DMS114 treated with DMSO at 0.1 percent for 48 hours (cell line): ENCODE results near the gene LY86.
"Not testable (repeated sequence)": the region's sequence is repeated elsewhere in the genome, so short reads cannot be mapped to it uniquely, and the experiment has no call there.

ENCODE experiments used
- DNase-seq: peaks from one replicate; lab custom pipeline; 2025; ENCODE audit not compliant: unreplicated experiment; lab: John Stamatoyannopoulos, UW

LY86 gene

DNA sequence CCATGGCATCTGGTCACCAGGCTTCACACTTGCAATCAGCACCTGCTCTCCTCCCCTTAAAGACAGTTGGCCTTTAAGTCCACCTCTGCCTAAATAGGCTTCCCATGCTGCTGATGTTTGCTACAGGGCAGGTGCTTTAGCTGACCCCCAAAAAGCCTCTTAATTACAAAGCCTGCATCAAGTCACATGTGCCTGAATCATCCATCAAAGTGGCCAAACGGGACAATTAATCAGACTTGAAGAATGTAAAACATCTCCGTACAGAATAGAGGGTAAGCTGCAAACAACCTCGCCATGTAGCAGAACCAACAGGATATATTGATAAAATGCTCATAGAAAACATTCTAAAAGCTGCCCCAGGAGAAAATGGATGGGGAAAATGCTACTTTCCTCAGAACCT is 7.4 kb downstream of the LY86 start:
- DNase-seq, result no peak

- DNase-seq, result no peak
These were observed 8.2 kb downstream of the LY86 start for GRCh38 chr6:6596529-6597328.

DNA sequence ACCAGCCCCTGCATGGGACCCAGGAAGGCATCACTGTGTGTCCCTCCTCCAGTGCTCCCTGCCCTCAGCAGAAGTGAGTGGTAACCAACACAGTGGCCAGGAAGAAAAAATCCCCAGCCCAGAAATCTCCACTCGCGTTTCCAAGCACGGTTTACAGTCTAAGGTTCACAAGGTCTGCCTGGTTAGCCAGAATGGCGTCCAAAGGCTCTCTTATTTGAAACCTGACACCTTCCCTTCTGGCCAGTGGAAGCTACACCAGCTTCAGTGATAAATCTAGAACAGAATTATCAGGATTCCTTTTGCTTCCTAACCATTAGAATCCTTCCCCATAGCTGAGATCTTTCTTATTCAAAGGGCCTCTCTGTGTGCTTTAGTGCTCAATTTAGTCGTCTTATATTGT is 9.2 kb downstream of the LY86 start:
- DNase-seq, result no peak

DNA sequence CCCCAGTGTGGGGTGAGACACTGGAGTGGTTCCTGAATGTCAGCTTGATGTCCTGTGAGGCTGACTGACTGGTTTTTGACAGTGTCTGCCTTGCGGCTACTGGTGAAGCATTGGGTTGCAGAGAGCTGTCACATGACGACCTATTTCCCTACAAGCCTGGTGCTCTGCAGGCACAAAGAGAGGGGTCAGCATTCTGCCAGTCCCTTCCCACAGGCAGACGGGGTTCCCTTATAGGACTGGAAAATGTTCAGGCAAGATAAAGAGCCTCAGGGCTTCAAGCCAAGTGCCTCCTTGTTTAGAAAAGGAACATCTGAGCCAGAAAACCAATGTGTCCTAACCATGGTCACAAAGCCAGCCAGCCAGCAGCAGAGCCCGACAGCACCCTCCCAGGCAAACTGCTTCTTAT is 11.0 kb downstream of the LY86 start:
- DNase-seq, result no peak

- DNase-seq, result no peak
These were observed 12.4 kb downstream of the LY86 start for GRCh38 chr6:6600875-6601274.

DNA sequence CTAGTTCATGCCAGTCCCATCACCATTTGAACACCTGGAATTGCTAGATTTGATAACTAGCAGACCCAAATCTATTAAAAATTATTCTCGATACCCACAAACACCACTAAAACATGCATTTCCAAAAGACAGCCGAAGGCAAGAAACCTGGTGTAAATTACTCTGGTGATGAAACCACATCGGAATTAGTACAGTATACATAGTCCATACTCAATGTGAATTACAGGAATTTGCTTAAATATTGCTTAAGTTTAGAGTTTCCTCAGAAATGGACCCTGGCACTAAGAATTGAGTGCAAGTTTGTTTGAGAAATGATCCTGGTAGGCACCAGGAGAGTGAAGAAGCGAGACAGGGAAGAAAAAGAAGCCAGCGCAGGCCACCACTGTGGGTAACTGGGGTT is 13.7 kb downstream of the LY86 start:
- no peak for DNase-seq

DNA sequence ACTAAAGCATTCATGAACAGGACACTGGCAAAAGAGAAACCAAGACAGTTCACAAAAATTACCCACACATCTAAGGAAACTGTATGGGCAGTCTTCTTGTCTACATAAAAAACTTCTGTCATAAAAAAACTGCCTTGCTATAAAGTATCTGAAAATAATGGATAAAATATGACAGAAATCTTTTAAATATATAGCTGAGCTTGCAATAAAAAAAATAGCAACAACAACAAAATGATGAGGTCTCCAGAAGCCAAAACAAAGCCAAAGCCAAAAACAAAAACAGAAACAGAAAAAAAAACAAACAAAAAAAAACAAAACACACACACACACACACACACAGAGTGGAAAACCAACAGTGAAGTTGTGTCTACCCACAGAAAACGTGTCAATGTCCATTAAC is 14.8 kb downstream of the LY86 start:
- no peak for DNase-seq

DNA sequence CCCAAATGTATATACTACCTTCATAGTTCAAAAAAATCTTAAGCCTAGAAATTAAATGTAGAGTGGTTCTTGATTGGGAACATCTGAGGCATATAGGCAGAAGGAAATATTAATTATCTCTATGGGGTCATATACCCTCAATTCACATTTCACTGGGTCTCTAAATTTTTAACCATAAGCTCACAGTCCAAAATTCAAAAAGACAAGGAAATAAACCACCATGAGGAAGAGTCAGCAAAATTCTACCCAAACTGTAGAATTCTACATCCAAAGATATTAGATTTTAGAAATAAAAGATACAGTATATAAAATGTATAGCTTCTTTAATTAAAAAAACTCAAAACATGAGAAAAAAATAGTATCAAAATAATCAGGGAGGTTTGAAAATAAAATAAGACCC is 15.5 kb downstream of the LY86 start:
- DNase-seq, result no peak

DNA sequence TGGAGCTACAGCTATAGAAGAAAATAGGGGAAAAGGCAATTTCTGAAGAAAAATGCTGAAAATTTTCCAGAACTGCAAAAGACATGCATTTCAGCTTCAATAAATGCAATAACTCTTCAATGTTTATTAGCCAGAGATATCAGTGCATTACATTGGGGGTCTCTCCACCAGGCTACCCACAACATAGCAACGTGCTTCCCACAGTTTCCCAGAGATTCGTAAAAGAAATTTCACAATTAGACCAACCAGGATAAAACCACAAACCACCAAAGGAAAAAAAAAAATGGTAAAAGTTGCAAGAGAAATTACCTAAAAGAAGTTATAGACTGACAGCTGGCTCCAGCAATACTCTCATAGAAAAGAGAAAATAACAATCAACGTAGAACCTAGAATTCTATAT is 16.0 kb downstream of the LY86 start:
- DNase-seq, result no peak

DNA sequence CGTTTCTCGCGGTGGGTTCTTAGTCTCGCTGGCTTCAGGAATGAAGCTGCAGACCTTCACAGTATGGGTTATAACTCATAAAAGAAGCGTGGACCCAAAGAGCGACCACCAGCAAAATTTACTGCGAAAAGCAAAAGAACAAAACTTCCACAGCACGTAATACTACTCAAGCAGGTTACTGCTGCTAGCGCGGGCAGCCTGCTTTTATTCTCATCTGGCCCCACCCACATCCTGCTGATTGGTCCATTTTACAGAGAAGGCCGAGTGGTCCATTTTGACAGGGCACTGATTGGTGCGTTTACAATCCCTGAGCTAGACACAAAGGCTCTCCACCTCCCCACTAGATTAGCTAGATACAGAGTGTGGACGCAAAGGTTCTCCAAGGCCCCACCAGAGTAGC is 17.4 kb downstream of the LY86 start:
- no peak for DNase-seq

GRCh38 chr6:6606391-6607030 is 18.0 kb downstream of the LY86 start:
- not testable (repeated sequence) for DNase-seq

GRCh38 chr6:6609450-6609849 is 20.9 kb downstream of the LY86 start:
- no peak for DNase-seq

- DNase-seq, result no peak
These were observed 21.6 kb downstream of the LY86 start for GRCh38 chr6:6610031-6610591.

- DNase-seq, result no peak
These were observed 23.0 kb downstream of the LY86 start for GRCh38 chr6:6611486-6611885.

GRCh38 chr6:6612308-6612707 is 23.8 kb downstream of the LY86 start:
- DNase-seq, result no peak

- DNase-seq, result not testable (repeated sequence)
These were observed 24.7 kb downstream of the LY86 start for GRCh38 chr6:6613103-6613718.

GRCh38 chr6:6614096-6614982 is 25.8 kb downstream of the LY86 start:
- DNase-seq, result no peak

GRCh38 chr6:6614983-6615349 is 26.4 kb downstream of the LY86 start:
- no peak for DNase-seq

DNA sequence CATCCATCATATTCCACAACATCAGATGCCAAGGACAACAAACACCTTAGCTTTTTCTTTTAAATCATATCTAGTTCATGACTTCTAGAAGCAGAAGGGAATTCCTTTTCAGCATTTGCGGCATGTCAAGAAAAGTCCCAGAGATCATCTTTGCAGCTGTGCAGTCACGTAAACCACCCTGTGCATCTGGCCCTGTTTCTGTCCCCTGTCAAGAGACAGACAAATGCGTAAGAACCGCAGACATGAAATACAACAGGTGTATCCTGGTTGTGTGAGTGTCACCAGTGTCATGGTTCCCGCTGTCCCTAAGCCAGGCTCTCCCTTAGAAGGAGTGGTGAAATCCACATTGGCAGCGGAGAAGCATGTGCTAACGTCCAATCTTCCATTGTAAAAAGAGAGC is 28.1 kb downstream of the LY86 start:
- no peak for DNase-seq

DNA sequence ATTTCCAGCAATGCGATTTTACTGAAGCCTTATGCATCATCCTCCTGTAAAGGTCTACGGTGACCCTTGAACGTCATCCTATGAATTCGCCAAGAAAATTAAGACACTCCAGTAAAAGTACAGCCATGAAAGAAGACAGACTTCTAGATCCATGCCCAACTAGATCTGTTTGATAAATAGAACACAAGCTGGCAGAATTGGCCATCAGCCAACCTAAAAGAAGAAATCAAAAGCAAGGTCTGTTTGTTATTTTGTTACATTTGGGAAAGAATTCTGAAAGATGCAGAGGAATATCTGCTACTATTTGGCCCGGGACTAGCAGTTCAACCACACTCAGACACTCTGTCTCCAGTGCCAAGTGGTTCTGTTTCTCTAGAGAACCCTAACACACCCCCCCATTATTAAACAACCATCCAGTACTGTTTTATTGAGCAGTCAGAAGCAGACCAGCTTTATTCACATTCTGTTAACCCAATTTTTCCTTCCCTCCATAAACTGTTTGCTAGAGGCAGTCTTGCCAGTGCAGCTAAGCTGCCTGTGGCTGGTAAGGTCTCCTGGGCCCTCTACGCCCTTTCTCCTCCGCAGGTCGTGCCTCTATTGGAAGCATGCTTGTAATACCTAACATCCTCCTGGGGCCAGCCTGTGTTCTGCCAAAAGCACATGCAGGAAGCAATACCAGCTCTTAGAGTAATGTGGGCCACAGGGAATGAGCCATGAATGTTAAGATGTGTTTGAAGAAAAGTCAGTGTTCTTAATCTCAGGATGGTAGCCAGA is 30.7 kb downstream of the LY86 start:
- DNase-seq, result no peak
